ENCODE results near the gene ANKRD60.

Gene ANKRD60

GRCh38 chr20:58228484-58229197, at the start of gene ANKRD60:
ANKRD60 (minus strand) TSS chr20:58228653; CDS start chr20:58228653, 0 bp downstream.
- H3K9me3 ChIP-seq (ENCODE audit: control insufficient read depth, low read length), result no peaks in the 10 kb centered on the region
- peaks cover 6% of the 10 kb centered on the region for H3K36me3 ChIP-seq (ENCODE audit: control insufficient read depth, insufficient read depth, low read length, severe bottlenecking)
- peak within 1 kb of the TSS; percentile 11 for H3K9ac ChIP-seq (ENCODE audit: low read length)
- peak within 1 kb of the TSS; percentile 51 for H3K4me3 ChIP-seq (ENCODE audit: low read length)
- H3K4me1 ChIP-seq (ENCODE audit: control insufficient read depth, insufficient read depth, low read length), result peaks cover 4% of the 10 kb centered on the region
- peak; percentile 54 for DNase-seq (ENCODE audit: low read depth)
- peaks cover 31% of the 10 kb centered on the region for H3K27me3 ChIP-seq (replicated peaks; ENCODE audit: control insufficient read depth, insufficient read depth, low read length)

DNA sequence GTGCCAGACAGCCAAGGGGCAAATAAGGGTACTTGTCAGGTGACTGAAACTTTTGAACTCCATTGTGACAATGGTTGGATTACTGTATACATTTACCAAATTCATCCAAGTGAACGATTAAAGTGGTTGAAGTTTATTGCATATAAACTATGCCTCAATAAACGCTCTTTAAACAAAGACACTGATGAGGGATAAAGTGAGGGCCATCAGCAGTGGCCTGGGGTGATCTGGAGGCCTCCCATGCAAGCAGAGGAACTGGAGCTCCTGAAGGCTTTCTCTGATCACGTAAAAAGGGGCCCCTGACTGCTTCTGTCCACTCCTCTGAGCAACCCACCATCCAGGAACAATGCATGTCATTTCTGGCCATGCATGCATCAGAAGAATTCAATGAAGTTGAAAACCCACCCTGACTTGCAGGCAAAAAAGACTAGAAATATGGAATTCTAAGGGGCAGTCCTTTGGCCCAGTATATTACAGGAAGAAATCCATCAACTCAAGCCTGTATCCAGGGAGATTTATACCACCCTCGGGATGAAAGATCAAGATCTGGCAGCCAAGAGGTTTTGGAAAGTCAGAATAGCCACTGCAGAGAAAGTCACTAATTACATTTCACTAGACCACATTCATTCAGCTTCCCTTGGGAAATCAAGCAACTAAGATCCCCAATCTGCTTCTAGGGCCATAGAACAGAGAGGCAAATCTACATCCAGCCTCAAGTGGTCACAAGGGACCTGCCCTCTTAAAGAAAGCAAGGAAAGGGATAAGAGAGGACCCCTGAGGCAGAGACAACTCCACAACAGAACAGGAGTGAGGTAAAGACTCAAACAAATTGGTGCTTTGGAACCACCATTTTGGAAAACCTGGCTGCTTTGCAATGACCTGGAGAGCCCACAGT, 49.4 kb upstream of the ANKRD60 start:
- Histone ChIP-seq H3K9ac (ENCODE audit: low read length) (no peak overlapping the region), H3K36me3 (ENCODE audit: control insufficient read depth, insufficient read depth, low read length, severe bottlenecking) (no peaks in the 10 kb centered on the region), H3K4me1 (ENCODE audit: control insufficient read depth, insufficient read depth, low read length) (no peaks in the 10 kb centered on the region), H3K4me3 (ENCODE audit: low read length) (no peak overlapping the region), H3K9me3 (ENCODE audit: control insufficient read depth, low read length) (peaks cover 9% of the 10 kb centered on the region), H3K27me3 (replicated peaks; ENCODE audit: control insufficient read depth, insufficient read depth, low read length) (no peaks in the 10 kb centered on the region)
- no peak for DNase-seq (ENCODE audit: low read depth)

DNA sequence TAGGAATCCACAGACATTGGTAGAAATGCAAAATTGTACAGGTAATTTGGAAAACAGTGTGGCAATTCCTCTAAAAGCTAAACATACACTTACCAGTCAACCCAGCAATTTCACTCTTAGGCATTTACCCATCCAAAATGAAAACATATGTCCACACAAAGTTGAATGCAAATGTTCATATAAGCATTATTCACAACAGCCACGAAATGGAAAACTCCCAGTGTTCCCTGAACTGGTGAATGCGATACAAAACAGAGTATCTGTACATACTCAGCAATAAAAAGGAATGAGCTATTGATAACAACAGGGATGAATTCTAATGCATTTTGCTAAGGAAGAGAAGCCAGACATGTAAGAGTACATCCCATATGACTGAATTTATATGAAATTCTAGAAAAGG, 48.7 kb upstream of the ANKRD60 start:
- no peaks in the 10 kb centered on the region for H3K36me3 ChIP-seq (ENCODE audit: control insufficient read depth, insufficient read depth, low read length, severe bottlenecking)
- peaks cover 9% of the 10 kb centered on the region for H3K9me3 ChIP-seq (ENCODE audit: control insufficient read depth, low read length)

GRCh38 chr20:58274384-58274783, 45.9 kb upstream of the ANKRD60 start:
- no peak for DNase-seq (ENCODE audit: low read depth)
- no peaks in the 10 kb centered on the region for H3K27me3 ChIP-seq (replicated peaks; ENCODE audit: control insufficient read depth, insufficient read depth, low read length)
- H3K4me1 ChIP-seq (ENCODE audit: control insufficient read depth, insufficient read depth, low read length), result no peaks in the 10 kb centered on the region
- H3K9me3 ChIP-seq (ENCODE audit: control insufficient read depth, low read length), result peaks cover 9% of the 10 kb centered on the region
- H3K9ac ChIP-seq (ENCODE audit: low read length), result no peak overlapping the region
- no peak overlapping the region for H3K4me3 ChIP-seq (ENCODE audit: low read length)
- H3K36me3 ChIP-seq (ENCODE audit: control insufficient read depth, insufficient read depth, low read length, severe bottlenecking), result peaks cover 9% of the 10 kb centered on the region

More for the DNA sequence above, 48.7 kb upstream of the ANKRD60 start:
- H3K4me1 ChIP-seq (ENCODE audit: control insufficient read depth, insufficient read depth, low read length), result no peaks in the 10 kb centered on the region
- no peak for DNase-seq (ENCODE audit: low read depth)
- H3K4me3 ChIP-seq (ENCODE audit: low read length), result no peak overlapping the region
- H3K9ac ChIP-seq (ENCODE audit: low read length), result no peak overlapping the region
- no peaks in the 10 kb centered on the region for H3K27me3 ChIP-seq (replicated peaks; ENCODE audit: control insufficient read depth, insufficient read depth, low read length)

DNA sequence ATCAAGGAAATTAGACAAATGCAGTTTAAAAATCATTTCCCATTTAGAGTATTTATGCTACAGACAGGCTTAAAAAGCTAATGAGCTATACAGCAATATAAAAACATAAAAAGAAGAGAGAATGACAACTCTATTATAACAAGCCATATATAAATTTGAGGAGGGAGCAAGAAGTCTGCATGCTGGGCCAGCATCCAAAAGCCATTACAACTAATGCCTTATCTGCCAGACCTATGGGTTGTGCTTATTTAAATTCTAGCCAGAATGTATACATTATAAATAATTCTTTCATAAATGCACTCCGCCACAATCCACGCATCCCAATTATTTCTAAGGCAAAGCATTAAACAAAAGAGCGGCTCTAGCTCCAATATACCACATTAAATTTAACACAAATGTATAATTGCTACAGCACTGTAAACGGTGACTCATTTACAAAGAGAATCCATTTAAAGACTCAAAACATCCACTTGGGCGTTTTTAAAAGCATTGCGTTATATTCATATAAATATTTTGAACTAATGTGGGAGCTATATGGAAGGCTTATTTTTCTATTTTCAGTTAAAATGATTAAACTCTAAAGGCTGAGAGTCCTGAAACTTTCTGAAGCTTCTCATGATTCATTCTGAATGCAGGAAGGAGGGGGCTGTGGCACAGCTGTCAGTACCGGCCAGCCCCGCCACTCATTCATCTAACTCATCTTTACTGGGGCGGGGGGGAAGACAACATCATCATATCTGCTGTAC, 43.3 kb upstream of the ANKRD60 start:
- Histone ChIP-seq H3K4me1 (ENCODE audit: control insufficient read depth, insufficient read depth, low read length) (no peaks in the 10 kb centered on the region), H3K36me3 (ENCODE audit: control insufficient read depth, insufficient read depth, low read length, severe bottlenecking) (peaks cover 24% of the 10 kb centered on the region), H3K27me3 (replicated peaks; ENCODE audit: control insufficient read depth, insufficient read depth, low read length) (no peaks in the 10 kb centered on the region), H3K9ac (ENCODE audit: low read length) (no peak overlapping the region), H3K9me3 (ENCODE audit: control insufficient read depth, low read length) (peaks cover 9% of the 10 kb centered on the region), H3K4me3 (ENCODE audit: low read length) (no peak overlapping the region)
- DNase-seq (ENCODE audit: low read depth), result no peak

GRCh38 chr20:58268936-58269619, 40.6 kb upstream of the ANKRD60 start:
- H3K9me3 ChIP-seq (ENCODE audit: control insufficient read depth, low read length), result peaks cover under 1% of the 10 kb centered on the region
- no peaks in the 10 kb centered on the region for H3K27me3 ChIP-seq (replicated peaks; ENCODE audit: control insufficient read depth, insufficient read depth, low read length)
- no peaks in the 10 kb centered on the region for H3K4me1 ChIP-seq (ENCODE audit: control insufficient read depth, insufficient read depth, low read length)
- DNase-seq (ENCODE audit: low read depth), result no peak
- H3K9ac ChIP-seq (ENCODE audit: low read length), result no peak overlapping the region
- H3K36me3 ChIP-seq (ENCODE audit: control insufficient read depth, insufficient read depth, low read length, severe bottlenecking), result peaks cover 37% of the 10 kb centered on the region
- no peak overlapping the region for H3K4me3 ChIP-seq (ENCODE audit: low read length)

GRCh38 chr20:58268421-58268821, 40.0 kb upstream of the ANKRD60 start:
- H3K36me3 ChIP-seq (ENCODE audit: control insufficient read depth, insufficient read depth, low read length, severe bottlenecking), result peaks cover 42% of the 10 kb centered on the region
- DNase-seq (ENCODE audit: low read depth), result no peak
- H3K4me3 ChIP-seq (ENCODE audit: low read length), result no peak overlapping the region
- H3K9ac ChIP-seq (ENCODE audit: low read length), result no peak overlapping the region
- no peaks in the 10 kb centered on the region for H3K4me1 ChIP-seq (ENCODE audit: control insufficient read depth, insufficient read depth, low read length)
- no peaks in the 10 kb centered on the region for H3K27me3 ChIP-seq (replicated peaks; ENCODE audit: control insufficient read depth, insufficient read depth, low read length)
- H3K9me3 ChIP-seq (ENCODE audit: control insufficient read depth, low read length), result no peaks in the 10 kb centered on the region

- no peak for DNase-seq (ENCODE audit: low read depth)
- Histone ChIP-seq H3K9ac (ENCODE audit: low read length) (no peak overlapping the region), H3K4me1 (ENCODE audit: control insufficient read depth, insufficient read depth, low read length) (no peaks in the 10 kb centered on the region), H3K27me3 (replicated peaks; ENCODE audit: control insufficient read depth, insufficient read depth, low read length) (no peaks in the 10 kb centered on the region), H3K4me3 (ENCODE audit: low read length) (no peak overlapping the region), H3K36me3 (ENCODE audit: control insufficient read depth, insufficient read depth, low read length, severe bottlenecking) (peaks cover 42% of the 10 kb centered on the region), H3K9me3 (ENCODE audit: control insufficient read depth, low read length) (no peaks in the 10 kb centered on the region)
Measured at GRCh38 chr20:58267389-58268215, 39.1 kb upstream of the ANKRD60 start.

- H3K4me1 ChIP-seq (ENCODE audit: control insufficient read depth, insufficient read depth, low read length), result peaks cover 16% of the 10 kb centered on the region
- no peak overlapping the region for H3K4me3 ChIP-seq (ENCODE audit: low read length)
- peaks cover 31% of the 10 kb centered on the region for H3K36me3 ChIP-seq (ENCODE audit: control insufficient read depth, insufficient read depth, low read length, severe bottlenecking)
- no peaks in the 10 kb centered on the region for H3K27me3 ChIP-seq (replicated peaks; ENCODE audit: control insufficient read depth, insufficient read depth, low read length)
- no peaks in the 10 kb centered on the region for H3K9me3 ChIP-seq (ENCODE audit: control insufficient read depth, low read length)
- no peak for DNase-seq (ENCODE audit: low read depth)
- H3K9ac ChIP-seq (ENCODE audit: low read length), result no peak overlapping the region
Measured at GRCh38 chr20:58264271-58264670, 35.8 kb upstream of the ANKRD60 start.

DNA sequence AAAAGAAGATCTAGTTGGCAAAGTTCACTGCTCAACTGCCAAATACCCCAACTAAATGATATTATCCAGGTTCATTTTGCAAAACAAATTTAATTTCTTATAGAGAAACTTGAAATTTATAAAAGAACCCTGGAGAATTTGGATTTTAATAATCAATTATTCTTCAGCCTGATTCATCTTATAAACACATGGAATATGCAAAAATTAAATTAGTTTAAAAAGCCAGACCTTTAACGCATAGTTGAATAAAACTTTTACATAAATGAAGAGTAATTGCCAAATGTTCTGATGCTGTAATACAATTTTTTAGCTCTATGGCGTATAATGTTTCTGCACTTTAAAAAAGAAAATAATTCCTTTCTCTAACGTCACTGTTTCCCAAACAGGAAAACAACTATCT, 33.2 kb upstream of the ANKRD60 start:
- Histone ChIP-seq H3K27me3 (replicated peaks; ENCODE audit: control insufficient read depth, insufficient read depth, low read length) (no peaks in the 10 kb centered on the region), H3K9me3 (ENCODE audit: control insufficient read depth, low read length) (no peaks in the 10 kb centered on the region), H3K4me1 (ENCODE audit: control insufficient read depth, insufficient read depth, low read length) (peaks cover 25% of the 10 kb centered on the region), H3K4me3 (ENCODE audit: low read length) (no peak overlapping the region), H3K9ac (ENCODE audit: low read length) (no peak overlapping the region), H3K36me3 (ENCODE audit: control insufficient read depth, insufficient read depth, low read length, severe bottlenecking) (peaks cover 17% of the 10 kb centered on the region)
- DNase-seq (ENCODE audit: low read depth), result no peak
